ENCODE results near the gene KRTAP10-1. TPM values are rescaled to one million over a fixed set of nuclear protein-coding genes. Genes with fewer than 3 reads are reported as not detected.

The KRTAP10-1 gene
- total and polyA plus RNA-seq, 2 of the 13 experiments (the other 11 are each of a cell fraction or from before 2014, with no cell fraction given): not detected

DNA sequence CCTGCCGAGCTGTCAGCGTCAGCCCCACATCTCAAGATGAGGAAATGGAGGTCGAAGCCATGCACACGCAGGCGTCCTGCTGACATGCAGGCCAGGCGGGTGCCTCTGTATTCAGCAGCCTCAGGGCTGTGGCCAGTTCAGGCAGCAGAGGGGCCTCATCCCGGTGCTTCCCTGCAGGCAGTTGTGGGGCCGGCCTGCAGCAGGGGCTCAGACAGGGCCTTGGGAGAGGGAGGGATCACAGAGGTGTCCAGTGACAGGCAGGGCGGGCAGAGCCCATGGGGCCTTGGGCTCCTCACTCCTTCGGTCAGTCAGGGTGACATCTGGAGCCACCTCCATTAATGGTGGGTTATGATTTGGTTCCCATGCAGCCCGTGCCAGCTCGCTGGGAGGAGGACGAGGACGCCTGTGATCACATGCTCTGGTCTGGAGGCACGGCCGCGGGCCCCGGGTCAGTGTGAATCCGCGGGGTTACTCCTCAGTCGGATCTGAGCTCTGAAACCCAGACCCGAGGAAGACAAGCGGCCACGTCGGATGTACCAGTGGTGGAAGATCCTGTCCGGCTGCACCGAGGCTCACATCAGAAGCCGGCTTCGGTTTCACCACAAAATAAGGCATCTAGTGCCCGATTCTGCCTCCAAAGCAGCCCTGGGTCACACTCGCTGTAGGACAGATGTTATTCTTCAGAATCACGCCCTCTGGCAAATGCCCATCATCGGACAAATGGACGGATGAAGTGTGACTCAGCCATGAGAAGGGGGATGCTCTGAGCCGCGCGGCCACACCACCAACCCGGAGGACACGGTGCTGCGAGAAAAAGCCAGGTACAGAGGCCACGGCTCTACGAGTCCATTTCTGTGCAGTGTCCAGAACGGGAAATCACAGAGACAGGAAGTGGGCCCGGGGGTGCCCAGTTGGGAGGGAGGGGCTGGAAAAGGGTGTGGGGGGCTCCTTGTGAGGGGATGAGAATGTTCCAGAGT is 33.4 kb downstream of the KRTAP10-1 start (continued):
- TF ChIP-seq, protein P1, sequence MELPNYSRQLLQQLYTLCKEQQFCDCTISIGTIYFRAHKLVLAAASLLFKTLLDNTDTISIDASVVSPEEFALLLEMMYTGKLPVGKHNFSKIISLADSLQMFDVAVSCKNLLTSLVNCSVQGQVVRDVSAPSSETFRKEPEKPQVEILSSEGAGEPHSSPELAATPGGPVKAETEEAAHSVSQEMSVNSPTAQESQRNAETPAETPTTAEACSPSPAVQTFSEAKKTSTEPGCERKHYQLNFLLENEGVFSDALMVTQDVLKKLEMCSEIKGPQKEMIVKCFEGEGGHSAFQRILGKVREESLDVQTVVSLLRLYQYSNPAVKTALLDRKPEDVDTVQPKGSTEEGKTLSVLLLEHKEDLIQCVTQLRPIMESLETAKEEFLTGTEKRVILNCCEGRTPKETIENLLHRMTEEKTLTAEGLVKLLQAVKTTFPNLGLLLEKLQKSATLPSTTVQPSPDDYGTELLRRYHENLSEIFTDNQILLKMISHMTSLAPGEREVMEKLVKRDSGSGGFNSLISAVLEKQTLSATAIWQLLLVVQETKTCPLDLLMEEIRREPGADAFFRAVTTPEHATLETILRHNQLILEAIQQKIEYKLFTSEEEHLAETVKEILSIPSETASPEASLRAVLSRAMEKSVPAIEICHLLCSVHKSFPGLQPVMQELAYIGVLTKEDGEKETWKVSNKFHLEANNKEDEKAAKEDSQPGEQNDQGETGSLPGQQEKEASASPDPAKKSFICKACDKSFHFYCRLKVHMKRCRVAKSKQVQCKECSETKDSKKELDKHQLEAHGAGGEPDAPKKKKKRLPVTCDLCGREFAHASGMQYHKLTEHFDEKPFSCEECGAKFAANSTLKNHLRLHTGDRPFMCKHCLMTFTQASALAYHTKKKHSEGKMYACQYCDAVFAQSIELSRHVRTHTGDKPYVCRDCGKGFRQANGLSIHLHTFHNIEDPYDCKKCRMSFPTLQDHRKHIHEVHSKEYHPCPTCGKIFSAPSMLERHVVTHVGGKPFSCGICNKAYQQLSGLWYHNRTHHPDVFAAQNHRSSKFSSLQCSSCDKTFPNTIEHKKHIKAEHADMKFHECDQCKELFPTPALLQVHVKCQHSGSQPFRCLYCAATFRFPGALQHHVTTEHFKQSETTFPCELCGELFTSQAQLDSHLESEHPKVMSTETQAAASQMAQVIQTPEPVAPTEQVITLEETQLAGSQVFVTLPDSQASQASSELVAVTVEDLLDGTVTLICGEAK (IDR thresholded peaks at IDR 0.05): no peak
- TF ChIP-seq, protein P1 (CRISPR knock-in tag; IDR thresholded peaks at IDR 0.05): peak; percentile 53; the same call in 1 of the 2 replicates
- TF ChIP-seq, protein P2, sequence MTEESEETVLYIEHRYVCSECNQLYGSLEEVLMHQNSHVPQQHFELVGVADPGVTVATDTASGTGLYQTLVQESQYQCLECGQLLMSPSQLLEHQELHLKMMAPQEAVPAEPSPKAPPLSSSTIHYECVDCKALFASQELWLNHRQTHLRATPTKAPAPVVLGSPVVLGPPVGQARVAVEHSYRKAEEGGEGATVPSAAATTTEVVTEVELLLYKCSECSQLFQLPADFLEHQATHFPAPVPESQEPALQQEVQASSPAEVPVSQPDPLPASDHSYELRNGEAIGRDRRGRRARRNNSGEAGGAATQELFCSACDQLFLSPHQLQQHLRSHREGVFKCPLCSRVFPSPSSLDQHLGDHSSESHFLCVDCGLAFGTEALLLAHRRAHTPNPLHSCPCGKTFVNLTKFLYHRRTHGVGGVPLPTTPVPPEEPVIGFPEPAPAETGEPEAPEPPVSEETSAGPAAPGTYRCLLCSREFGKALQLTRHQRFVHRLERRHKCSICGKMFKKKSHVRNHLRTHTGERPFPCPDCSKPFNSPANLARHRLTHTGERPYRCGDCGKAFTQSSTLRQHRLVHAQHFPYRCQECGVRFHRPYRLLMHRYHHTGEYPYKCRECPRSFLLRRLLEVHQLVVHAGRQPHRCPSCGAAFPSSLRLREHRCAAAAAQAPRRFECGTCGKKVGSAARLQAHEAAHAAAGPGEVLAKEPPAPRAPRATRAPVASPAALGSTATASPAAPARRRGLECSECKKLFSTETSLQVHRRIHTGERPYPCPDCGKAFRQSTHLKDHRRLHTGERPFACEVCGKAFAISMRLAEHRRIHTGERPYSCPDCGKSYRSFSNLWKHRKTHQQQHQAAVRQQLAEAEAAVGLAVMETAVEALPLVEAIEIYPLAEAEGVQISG (CRISPR knock-in tag; IDR thresholded peaks at IDR 0.05): 0 out of 2 replicates have a peak, but pooled peaks have one; percentile 21
- TF ChIP-seq ASH2L (IDR thresholded peaks at IDR 0.05; ENCODE audit: insufficient read length, low read depth, low read length): peak; percentile 16
- TF ChIP-seq, protein P3, sequence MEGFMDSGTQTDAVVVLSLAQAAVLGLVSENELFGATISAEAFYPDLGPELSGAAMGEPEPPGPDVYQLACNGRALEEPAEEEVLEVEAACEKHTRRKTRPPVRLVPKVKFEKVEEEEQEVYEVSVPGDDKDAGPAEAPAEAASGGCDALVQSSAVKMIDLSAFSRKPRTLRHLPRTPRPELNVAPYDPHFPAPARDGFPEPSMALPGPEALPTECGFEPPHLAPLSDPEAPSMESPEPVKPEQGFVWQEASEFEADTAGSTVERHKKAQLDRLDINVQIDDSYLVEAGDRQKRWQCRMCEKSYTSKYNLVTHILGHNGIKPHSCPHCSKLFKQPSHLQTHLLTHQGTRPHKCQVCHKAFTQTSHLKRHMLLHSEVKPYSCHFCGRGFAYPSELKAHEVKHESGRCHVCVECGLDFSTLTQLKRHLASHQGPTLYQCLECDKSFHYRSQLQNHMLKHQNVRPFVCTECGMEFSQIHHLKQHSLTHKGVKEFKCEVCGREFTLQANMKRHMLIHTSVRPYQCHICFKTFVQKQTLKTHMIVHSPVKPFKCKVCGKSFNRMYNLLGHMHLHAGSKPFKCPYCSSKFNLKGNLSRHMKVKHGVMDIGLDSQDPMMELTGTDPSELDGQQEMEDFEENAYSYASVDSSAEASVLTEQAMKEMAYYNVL (CRISPR knock-in tag; IDR thresholded peaks at IDR 0.05; ENCODE audit: borderline replicate concordance): peak; percentile 33; the same call in 1 of the 2 replicates
- TF ChIP-seq ZNF468 (CRISPR knock-in tag; IDR thresholded peaks at IDR 0.05): no peak
- 0 out of 2 replicates have a peak, but pooled peaks have one; percentile 41 for TF ChIP-seq ZNF253 (CRISPR knock-in tag; IDR thresholded peaks at IDR 0.05; ENCODE audit: borderline replicate concordance)
- peak; percentile 40; the same call in 1 of the 2 replicates for TF ChIP-seq SIN3A (IDR thresholded peaks at IDR 0.05; ENCODE audit: borderline replicate concordance, low read depth, low read length)
- TF ChIP-seq NCOA5 (CRISPR knock-in tag; IDR thresholded peaks at IDR 0.05): no peak
- TF ChIP-seq, protein P4, sequence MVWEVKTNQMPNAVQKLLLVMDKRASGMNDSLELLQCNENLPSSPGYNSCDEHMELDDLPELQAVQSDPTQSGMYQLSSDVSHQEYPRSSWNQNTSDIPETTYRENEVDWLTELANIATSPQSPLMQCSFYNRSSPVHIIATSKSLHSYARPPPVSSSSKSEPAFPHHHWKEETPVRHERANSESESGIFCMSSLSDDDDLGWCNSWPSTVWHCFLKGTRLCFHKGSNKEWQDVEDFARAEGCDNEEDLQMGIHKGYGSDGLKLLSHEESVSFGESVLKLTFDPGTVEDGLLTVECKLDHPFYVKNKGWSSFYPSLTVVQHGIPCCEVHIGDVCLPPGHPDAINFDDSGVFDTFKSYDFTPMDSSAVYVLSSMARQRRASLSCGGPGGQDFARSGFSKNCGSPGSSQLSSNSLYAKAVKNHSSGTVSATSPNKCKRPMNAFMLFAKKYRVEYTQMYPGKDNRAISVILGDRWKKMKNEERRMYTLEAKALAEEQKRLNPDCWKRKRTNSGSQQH (CRISPR knock-in tag; IDR thresholded peaks at IDR 0.05; ENCODE audit: low read depth): 0 out of 2 replicates have a peak, but pooled peaks have one; percentile 54
- TF ChIP-seq KDM2A (CRISPR knock-in tag; IDR thresholded peaks at IDR 0.05; ENCODE audit: borderline replicate concordance, low read depth): peak; percentile 59; the same call in 1 of the 2 replicates

Data from HepG2 (cell line).